GM10266 (cell line): ENCODE measurements around the gene PIGQ.

ENCODE experiments used
- DNase-seq: peaks from one replicate; pipeline ENCODE4 v3.0.0; 2012; ENCODE audit errors: extremely low spot score
- CTCF ChIP-seq: IDR thresholded peaks from 2 replicates; pipeline ENCODE4 v1.5.1; 2012; ENCODE audit warnings: mild to moderate bottlenecking, low read depth; ENCODE audit not compliant: control insufficient read depth, insufficient read depth; ENCODE audit errors: missing control alignments

PIGQ gene

GRCh38 chr16:530111-530817 is 39.5 kb upstream of the PIGQ start:
- no peak for TF ChIP-seq CTCF
- DNase-seq: no peak

- TF ChIP-seq CTCF: no peak
- DNase-seq: no peak
These were observed 38.2 kb upstream of the PIGQ start for GRCh38 chr16:531494-532125.

GRCh38 chr16:533391-534123 is 36.2 kb upstream of the PIGQ start:
- no peak for DNase-seq
- TF ChIP-seq CTCF: no peak

GRCh38 chr16:534135-534534 is 35.6 kb upstream of the PIGQ start:
- DNase-seq: no peak
- no peak for TF ChIP-seq CTCF

GRCh38 chr16:534856-535445 is 34.8 kb upstream of the PIGQ start:
- TF ChIP-seq CTCF: no peak
- DNase-seq: no peak

GRCh38 chr16:535446-536405 is 34.0 kb upstream of the PIGQ start:
- TF ChIP-seq CTCF: no peak
- DNase-seq: no peak
